22Rv1 (cell line): ENCODE data around the gene PLEKHA6.
A peak's percentile ranks its signal among the peaks of the same experiment; 100 is the strongest.

Experiments used
- H3K27ac ChIP-seq: fragments of 450-650 bp; 2 replicates; pipeline ENCODE4 v1.5.1; 2017
- ZFX ChIP-seq: fragments of 450-650 bp; IDR thresholded peaks from 2 replicates; pipeline ENCODE4 v1.6.1; 2017; ENCODE audit warnings: antibody characterized with exemption, borderline replicate concordance
- TF ChIP-seq, protein P1 (sequence below): fragments of 450-650 bp; IDR thresholded peaks from 2 replicates; pipeline ENCODE4 v1.5.1; 2017; ENCODE audit warnings: mild to moderate bottlenecking

The PLEKHA6 gene

DNA sequence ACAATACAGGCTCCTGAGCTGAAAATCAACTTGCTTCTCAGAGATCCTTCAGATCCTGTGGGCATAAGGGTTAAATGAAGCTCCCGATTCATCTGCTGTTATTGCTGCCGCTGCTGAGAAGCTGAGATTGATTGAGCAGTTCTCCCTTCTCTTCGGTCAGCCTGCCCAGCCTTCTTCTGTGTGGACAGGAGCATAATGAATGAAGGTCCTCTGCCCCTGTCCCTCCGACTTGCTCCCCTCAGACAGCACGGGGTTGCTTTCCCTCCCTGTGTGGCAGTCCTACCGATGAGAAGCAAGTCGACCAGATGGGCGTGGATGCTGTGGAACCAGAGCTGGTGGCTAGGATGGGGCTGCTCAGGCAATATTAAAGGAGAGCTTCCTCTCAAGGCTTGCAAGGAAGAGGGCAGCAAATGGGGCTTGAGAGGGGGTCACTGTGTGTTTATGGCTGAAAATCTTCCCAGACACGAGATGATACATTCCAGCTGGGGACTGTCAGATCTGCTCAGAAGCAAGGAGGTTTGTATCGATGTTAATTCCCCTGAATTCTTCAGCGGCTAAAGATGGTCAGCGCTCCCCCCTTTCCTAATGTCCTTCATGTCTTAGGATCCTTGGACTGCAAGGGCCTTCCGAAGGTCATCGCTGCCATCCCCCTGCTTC is 82.0 kb downstream of the PLEKHA6 start:
- H3K27ac ChIP-seq = no peak overlapping the region
- TF ChIP-seq, protein P1, sequence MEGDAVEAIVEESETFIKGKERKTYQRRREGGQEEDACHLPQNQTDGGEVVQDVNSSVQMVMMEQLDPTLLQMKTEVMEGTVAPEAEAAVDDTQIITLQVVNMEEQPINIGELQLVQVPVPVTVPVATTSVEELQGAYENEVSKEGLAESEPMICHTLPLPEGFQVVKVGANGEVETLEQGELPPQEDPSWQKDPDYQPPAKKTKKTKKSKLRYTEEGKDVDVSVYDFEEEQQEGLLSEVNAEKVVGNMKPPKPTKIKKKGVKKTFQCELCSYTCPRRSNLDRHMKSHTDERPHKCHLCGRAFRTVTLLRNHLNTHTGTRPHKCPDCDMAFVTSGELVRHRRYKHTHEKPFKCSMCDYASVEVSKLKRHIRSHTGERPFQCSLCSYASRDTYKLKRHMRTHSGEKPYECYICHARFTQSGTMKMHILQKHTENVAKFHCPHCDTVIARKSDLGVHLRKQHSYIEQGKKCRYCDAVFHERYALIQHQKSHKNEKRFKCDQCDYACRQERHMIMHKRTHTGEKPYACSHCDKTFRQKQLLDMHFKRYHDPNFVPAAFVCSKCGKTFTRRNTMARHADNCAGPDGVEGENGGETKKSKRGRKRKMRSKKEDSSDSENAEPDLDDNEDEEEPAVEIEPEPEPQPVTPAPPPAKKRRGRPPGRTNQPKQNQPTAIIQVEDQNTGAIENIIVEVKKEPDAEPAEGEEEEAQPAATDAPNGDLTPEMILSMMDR = no peak
- no peak for TF ChIP-seq ZFX

DNA sequence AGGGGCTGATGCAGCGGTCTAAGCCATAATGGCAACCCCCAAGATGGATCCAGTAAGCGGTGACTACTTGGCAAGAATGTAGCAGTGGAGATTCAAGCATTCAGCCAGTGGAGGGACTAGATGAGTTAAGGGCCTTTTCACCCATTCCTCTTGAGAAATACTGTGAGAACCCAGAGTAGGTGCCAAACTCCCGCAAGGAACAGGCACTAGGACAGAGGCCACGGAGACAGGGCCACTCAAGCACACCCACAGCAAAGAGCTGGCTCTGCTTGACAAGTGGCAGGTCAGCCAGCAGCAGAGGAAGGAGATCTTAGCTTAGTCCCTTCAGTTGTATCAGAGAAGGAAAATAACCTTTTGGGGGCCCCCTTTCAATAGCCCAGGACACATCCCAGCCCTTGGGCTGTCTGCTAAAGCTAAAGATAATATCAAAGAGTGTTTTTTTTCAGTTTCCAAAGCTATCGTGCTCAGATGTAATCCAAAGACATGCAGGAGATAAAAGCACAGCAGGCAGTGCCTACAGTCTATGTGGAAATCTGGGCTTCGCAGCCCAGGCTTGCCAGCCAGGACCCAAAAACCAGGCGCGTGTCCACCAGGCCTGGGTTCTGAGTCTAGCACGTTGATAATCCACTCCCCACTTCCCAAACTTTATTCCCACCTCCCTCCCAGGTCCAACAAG is 83.9 kb downstream of the PLEKHA6 start:
- no peak overlapping the region for H3K27ac ChIP-seq
- TF ChIP-seq, protein P1 = no peak
- TF ChIP-seq ZFX = no peak

DNA sequence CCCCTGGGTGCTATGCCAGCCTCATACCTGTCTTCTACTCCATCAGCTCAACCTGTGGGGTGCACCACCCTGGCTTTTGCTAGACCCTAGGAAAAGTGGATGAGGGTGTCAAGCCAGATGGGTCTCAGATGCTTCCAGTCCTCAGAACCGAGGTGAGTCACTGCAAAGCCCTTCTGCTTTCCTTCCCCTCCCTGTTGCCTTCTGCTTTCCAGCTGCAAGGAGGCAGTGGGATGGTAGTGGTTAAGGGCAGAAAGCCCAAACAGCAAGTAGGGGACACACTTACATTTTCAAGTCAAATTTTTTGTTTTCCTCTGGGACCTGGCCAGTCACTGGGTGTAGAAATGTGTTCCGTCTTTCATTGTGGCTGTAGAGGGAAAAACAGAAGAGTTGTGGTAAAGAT is 85.3 kb downstream of the PLEKHA6 start:
- H3K27ac ChIP-seq = no peak overlapping the region
- TF ChIP-seq, protein P1 = no peak
- no peak for TF ChIP-seq ZFX

DNA sequence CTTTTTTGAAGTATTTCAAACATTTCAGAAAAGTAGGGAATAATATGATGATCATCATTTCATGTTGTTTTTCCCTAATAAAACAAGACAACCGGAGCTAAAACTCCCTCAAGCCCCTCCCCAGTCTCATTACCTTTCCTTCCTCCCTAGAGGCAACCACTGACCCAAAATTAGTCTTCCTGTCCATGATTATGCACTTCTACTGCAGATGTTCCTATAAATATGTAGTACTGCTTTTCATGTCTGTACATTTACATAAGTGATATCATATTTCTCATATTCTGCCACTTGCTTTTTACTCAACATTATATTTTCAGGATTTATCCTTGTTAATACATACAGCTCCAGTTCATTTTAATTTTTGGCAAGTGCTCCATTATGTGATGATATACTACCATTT is 87.2 kb downstream of the PLEKHA6 start:
- TF ChIP-seq ZFX = no peak
- TF ChIP-seq, protein P1 = no peak
- H3K27ac ChIP-seq = no peak overlapping the region

DNA sequence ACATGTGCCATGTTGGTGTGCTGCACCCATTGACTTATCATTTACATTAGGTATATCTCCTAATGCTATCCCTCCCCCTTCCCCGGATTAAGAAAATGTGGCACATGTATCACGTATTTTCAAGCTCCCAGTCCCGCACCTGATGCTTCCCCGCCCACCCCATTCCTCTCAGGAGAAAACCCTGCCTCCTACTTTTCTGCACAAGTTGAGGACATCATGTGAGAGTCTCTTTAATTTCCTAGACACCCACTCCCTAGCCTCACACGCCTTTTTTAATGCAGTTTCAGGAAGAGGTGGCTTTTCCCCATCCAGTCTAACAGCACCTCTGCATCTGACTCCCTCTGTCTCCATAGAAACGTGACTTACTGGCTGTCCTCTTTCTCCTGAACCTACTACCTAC is 87.8 kb downstream of the PLEKHA6 start:
- TF ChIP-seq ZFX = no peak
- TF ChIP-seq, protein P1 = no peak

DNA sequence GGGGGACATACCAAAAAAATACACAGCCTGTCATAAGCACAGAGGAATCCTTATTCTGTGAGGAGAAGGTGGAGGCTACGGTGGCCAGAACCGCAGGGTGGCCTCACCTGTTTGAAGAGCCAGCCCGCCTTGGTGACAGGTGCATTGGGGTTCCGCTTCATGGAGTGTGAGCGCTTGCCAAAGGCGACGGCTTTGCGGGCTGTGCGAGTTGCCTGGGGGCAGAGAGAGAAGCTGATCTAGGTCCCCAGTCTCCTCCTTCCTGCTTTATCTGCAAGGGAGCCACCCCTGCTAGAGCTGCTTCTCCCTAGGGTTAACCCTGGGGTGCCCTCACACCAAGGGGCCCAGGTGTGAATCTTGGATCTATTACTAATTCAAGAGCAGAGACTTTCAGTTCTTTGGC is 91.6 kb downstream of the PLEKHA6 start:
- TF ChIP-seq, protein P1 = no peak
- TF ChIP-seq ZFX = no peak

More for the DNA sequence above, 87.8 kb downstream of the PLEKHA6 start:
- no peak overlapping the region for H3K27ac ChIP-seq

DNA sequence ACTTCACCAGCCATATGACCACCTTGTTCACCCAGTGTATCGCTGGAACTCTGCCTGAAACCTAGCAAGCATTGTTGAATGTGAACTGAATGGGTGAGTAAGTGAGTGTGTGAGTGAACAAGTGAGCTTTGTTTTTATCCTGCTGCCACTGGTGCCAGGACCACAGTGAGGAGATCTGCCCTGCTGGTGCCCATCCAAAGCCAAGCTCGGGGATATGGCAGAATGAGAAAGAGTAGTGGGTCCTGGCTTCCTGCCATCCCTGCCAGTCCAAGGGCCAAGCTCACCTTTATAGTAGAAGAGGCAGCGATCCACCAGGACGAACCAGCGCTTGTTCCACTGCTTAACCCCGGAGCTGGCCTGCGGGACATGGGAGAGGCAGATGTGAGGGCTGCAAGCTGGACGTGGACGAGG is 92.5 kb downstream of the PLEKHA6 start:
- TF ChIP-seq, protein P1 = no peak
- TF ChIP-seq ZFX = no peak
- peak overlapping the region; percentile 60 for H3K27ac ChIP-seq

More for the DNA sequence above, 91.6 kb downstream of the PLEKHA6 start:
- H3K27ac ChIP-seq = no peak overlapping the region
